HG02938 (cell line): Measurements from ENCODE around the gene SFXN2.
"Not testable (repeated sequence)": the region's sequence is repeated elsewhere in the genome, so short reads cannot be mapped to it uniquely, and the experiment has no call there.

Source experiments
- ATAC-seq: cut with Tn5 transposase; IDR thresholded peaks from one replicate; pipeline ENCODE4 v1.9.1; 2021; ENCODE audit warnings: mild to moderate bottlenecking, moderate library complexity; ENCODE audit not compliant: unreplicated experiment

Gene SFXN2

DNA sequence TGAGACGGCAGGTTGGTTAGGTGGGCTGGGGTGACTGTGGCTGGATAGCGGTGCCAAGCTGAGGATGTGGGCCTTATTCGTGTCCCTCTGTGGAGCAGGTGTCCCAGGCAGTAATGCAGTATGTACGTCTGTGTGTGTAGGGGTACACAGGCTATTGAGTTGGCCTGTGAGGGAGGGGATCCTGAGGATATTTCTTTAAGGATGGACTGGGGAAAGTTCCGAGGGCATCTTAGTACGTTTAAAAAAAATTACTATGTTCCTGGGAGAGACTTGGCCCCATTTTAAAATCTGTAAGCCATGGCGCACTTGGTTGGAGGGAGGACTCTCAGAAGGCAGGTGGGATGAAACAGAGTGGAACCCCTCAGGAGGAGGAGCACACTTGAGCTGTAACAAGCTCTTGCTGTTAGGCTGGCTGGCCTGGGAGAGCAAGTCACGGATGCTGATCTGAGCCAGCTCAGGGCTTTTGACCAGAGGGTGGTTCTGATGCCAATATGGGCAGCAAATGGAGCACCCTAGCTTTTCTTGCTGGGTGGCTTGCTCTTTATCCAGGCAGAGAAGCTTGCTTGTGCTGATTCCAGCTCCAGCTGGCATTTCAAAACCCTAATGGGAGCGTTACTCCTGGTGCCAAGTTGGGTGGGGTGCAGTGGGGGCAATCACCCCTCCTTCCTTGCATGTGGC lies 30.1 kb downstream of the SFXN2 start:
- no peak for ATAC-seq

GRCh38 chr10:102745157-102745556 lies 30.7 kb downstream of the SFXN2 start:
- no peak for ATAC-seq

- no peak for ATAC-seq
Measured at GRCh38 chr10:102752266-102752930, 38.0 kb downstream of the SFXN2 start.

DNA sequence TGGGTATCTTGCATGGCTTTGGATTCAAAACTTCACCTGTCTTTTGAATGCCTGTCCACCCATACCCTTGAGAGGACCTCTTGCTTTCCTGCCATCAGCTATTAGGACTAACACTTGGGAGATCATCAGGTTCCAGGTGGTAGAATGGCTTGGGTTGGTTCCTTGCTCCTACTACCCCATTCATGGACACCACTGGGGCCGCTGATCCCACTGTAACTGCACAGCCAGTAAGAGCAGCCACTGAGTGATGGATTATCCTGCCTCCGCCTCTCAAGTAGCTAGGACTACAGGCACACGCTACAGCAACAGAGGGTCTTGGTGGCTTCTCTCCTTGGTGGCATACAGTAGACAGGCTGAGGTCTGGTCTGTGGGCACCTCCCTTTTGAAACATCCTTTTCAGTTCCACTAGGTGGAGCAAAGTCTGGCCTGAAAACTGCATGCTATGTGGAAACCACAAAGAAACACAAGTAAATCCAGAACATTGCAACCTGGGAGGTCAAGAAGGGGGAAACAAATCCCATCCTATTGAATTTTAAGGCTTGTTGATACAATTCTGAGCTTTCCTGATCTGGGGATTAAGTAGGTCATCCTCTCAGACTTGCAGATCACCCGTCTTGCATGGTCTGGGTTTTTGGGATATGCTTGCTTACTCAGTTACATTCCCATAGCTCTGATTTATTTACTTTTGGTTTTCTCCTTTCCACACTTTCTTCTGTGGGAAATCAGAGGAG lies 38.7 kb downstream of the SFXN2 start:
- ATAC-seq: no peak

DNA sequence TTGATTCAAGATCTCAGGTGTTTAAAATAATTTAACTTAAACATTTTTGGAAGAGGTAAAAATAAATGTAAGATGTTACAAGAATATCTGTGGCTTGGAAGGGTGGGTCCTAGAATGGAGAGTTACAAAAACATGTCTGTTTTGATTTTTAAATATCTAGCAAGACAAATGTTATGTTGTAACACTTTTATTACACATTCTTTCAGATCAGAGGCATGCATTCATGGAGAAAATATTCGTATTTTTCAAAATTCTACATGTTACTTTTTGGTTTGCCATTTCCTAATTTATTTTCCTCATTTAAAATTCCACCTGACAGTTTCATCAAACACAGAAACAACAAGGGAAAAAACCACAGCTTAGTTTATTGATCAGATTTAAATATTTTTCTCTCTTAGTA lies 39.3 kb downstream of the SFXN2 start:
- no peak for ATAC-seq

GRCh38 chr10:102757323-102757722 lies 42.9 kb downstream of the SFXN2 start:
- ATAC-seq: no peak

DNA sequence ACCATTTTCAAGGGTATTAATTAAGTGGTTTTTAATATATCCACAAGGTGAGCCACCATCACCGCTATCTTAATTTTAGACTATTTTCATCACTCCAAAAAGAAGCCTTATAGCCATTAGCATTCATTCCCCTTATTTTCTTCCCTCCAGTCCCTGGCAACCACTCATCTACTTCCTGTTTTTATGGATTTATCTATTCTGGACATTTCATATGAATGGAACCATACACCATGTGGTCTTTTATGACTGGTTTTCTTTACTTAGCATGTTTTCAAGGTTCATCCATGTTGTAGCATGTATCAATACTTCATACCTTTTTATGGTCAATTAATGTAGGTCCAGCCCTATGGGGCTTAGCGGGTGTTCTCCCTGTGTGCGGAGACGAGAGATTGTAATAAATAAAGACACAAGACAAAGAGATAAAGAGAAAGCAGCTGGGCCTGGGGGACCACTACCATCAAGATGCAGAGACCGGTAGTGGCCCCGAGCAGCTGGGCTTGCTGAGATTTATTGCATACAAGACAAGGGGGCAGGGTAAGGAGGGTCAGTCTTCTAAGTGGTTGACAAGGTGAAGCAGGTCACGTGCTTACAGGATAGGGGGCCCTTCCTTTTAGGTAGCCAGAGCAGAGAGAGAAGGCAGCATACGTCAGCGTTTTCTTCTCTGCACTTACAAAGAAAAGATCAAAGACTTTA lies 44.0 kb downstream of the SFXN2 start:
- no peak for ATAC-seq

- ATAC-seq: not testable (repeated sequence)
Measured at GRCh38 chr10:102758933-102759262, 44.5 kb downstream of the SFXN2 start.

- no peak for ATAC-seq
Measured at GRCh38 chr10:102759497-102760210, 45.2 kb downstream of the SFXN2 start.

DNA sequence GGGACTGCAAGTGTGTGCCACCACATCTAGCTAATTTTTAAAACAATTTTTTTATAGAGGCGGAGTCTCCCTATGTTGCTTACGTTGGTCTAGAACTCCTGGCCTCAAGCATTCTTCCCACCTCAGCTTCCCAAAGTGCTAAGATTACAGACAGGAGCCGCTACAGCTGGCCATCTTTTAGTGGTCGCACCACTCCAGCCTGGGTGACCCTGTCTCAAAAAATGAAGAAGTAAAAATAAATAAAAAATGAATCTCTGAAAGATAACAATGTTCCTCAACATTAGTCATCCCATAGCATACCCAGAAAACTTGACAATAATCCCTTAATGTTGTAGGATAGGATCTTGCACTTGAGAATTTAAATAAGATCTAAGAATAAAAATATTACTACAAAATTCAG lies 47.5 kb downstream of the SFXN2 start:
- no peak for ATAC-seq

- no peak for ATAC-seq
Measured at GRCh38 chr10:102762401-102763015, 48.1 kb downstream of the SFXN2 start.

DNA sequence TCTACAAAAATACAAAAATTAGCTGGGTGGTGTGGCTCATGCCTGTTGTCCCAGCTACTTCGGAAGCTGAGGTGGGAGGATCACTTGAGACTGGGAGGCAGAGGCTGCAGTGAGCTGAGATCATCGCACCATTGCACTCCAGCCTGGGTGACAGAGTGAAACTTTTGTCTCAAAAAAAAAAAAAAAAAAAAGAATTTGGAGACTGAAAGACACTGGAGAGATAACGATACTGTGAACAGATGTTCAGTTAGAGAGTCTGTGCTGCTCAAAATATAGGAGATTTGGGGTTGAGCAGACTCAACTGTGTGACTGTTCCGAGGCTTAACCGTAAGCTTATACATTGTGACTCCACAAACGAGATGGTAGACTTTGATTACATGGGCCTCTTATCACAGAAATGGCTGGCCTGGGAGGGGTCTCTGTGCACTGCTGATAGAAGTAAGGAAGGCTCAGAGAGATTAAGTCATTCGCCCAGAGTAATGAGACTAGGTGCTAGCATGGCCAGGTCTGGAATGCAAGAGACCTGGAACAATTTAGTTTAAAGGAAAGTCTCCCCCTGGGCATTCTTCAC lies 48.7 kb downstream of the SFXN2 start:
- no peak for ATAC-seq

DNA sequence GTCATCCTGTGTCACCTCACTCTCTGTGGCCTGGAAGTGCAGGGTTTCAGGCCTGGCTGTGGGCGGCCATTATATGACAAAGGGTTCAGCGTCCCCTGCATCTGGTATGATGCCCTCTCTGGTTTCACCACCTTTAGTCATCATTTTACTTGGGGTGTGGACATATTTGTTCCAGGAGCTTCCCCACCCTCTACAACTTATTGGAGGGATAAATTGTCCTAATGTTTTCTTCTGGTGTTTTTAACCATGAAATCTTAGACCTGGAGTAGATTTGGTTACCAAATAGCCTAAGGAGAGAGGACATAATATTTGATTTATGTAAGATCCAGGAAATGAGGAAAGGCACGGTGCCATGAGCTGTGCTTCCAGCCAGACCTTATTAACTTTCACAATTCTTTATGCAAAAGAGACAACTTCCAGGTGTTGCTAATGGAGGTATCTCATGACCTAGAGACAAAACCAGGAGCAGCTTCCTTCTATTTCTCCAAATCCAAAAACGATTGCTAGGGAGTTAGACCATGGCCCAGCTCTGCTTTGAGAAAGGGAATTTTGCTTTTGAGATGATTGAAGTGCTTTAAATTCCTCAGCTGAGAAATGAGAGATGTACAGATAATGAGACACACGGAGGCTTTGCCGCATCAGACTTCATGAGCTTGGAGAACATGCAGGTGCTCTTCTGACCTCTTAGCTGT lies 50.2 kb downstream of the SFXN2 start:
- no peak for ATAC-seq

GRCh38 chr10:102765336-102765735 lies 50.9 kb downstream of the SFXN2 start:
- ATAC-seq: no peak

DNA sequence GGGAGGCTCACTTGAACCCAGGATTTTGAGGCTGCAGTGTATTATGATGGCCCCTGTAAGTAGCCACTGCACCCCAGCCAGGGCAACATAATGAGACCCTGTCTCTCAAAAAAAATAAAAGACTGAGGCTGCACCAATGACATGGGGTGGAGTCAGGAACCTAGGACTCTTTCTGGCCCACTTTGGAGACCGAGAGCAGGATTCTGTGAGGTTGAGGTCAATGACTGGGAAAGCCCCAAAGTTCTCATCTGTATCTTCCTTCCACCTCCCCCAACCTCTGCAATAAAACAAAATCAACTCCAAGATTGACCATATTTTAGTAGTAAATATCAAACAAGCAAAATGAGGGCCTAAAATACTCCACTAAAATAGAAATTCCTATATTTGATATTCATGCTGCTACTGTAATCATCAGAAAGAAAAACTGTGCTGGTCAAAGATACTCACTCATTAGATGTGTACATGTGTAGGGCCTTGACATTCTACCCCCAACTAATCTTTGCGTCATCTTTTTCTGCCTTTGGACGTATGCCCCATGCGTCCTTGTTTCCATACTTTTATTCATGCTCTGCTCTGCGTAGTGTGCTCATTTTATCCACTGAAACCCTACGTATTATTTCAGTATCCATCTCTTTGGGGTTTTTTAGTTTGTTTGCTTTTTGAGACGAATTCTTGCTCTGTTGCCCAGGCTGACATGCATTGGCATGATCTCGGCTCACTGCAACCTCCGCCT lies 53.2 kb downstream of the SFXN2 start:
- no peak for ATAC-seq

DNA sequence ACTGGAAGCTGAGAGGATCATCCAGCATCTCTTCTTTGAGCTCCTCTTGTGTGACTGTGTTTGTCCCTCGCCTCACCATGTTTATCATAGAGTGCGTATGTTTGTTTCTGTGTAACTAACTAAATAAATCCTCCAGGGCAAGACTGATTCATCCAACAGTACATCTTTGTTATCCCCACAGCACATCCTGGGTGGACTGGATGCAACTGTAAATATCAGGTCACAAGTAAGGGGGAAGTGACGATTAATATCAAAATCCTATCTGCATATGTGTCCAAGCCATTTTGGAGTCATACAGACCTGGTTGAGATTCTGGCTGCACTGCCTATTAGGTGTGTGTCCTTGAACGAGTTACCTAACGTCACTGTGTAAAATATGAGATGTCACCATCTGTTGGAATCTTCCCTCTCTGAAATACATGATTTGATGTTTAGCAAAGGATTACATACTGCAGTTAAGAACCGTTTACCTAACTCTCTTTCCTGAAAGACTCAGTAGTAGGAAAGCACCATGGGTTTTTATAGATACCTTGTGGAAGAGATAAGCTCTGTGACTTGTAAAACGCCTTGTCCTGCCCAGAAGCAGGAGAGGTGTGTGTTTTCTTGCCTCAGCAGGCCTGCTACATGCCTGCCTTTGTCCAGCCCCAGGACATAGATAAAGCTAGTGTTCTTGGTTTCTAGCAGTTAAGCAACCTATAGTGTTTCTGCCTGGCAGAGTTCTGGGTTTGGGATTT lies 55.1 kb downstream of the SFXN2 start:
- ATAC-seq: no peak

DNA sequence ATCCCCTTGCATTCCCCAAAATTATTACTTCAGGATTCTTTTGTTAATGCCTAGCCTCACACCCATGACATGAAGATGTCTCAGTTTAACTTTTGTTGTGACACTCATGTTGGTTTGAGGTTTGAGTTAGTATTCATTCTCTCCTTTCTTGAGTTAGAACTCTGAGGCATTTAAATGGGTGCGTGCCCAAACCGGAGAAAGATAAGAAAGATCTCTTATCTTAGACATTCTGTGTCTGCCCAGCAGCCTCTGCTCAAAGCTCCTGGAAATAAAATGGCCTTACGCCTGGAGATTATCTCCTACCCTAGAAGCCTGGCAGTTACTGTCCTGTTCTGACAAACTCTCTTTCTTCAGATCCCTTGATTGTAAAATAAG lies 55.7 kb downstream of the SFXN2 start:
- ATAC-seq: no peak

GRCh38 chr10:102770792-102771191 lies 56.4 kb downstream of the SFXN2 start:
- ATAC-seq: no peak
